ENCODE measurements around the gene AGPAT3. TPM values are rescaled to one million over a fixed set of nuclear protein-coding genes. Genes with fewer than 3 reads are reported as not detected.
A peak's percentile ranks its signal among the peaks of the same experiment; 100 is the strongest.

AGPAT3 gene
- total and polyA plus RNA-seq, 2 experiments from 2014 or later, result 41.0 to 51.2 TPM

DNA sequence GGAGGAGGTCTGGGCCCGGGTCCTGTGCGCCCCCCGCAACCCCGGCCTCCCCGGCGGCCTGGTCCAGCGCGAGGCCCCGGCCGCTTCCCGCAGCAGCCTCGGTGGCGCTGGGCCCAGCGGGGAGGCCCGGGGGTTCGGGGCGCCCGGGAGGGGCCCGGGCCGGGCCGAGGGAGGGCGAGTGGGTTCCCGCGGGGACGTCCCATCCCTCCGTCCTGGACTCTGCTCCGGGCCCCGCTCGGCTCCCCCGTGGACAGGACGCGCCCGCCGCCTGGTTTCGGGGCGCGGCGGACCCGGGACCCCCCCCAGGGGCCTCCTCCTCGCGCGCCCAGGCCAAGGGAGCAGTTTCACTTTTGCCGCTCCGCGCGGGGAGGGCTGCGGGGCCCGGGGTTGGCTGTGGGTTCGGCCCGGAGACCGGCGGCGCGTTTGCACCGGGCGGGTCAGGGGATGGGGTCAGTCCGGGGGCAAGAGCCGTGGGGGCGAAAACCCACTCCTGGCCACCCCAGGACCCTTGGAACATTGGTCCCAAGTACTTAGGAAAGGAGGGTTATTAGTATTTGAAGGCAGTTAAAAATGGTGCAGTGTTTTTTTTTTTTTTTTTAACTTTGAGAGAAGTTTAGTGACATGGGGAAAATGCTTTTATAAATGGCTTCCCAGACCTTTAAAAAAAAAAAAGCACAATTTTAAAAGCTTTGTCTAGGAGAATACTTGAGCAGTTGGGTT is 677 bp downstream of the AGPAT3 start:
- H3K27ac ChIP-seq, result peak overlapping the region; percentile 95
- H3K9me3 ChIP-seq (ENCODE audit: low read depth), result no peaks in the 10 kb centered on the region
- WGBS (ENCODE audit: low lambda C conversion rate, missing lambda C conversion rate), result 7% methylated on average over 2 of the region's 59 CpGs
- peak overlapping the region; percentile 87 for H3K4me2 ChIP-seq
- TF ChIP-seq EZH2 (IDR thresholded peaks at IDR 0.05; ENCODE audit: borderline replicate concordance), result no peak
- no peak for TF ChIP-seq EZH2phosphoT487 (IDR thresholded peaks at IDR 0.05; ENCODE audit: low read depth, severe bottlenecking, unreplicated experiment)
- TF ChIP-seq, protein P1, sequence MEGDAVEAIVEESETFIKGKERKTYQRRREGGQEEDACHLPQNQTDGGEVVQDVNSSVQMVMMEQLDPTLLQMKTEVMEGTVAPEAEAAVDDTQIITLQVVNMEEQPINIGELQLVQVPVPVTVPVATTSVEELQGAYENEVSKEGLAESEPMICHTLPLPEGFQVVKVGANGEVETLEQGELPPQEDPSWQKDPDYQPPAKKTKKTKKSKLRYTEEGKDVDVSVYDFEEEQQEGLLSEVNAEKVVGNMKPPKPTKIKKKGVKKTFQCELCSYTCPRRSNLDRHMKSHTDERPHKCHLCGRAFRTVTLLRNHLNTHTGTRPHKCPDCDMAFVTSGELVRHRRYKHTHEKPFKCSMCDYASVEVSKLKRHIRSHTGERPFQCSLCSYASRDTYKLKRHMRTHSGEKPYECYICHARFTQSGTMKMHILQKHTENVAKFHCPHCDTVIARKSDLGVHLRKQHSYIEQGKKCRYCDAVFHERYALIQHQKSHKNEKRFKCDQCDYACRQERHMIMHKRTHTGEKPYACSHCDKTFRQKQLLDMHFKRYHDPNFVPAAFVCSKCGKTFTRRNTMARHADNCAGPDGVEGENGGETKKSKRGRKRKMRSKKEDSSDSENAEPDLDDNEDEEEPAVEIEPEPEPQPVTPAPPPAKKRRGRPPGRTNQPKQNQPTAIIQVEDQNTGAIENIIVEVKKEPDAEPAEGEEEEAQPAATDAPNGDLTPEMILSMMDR (IDR thresholded peaks at IDR 0.05; ENCODE audit: poor library complexity), result no peak
- DNase-seq (ENCODE audit: low spot score), result peak; percentile 65
- H3K27me3 ChIP-seq, result no peaks in the 10 kb centered on the region
- no peaks in the 10 kb centered on the region for H3K9me2 ChIP-seq (replicated peaks; ENCODE audit: insufficient read depth)
- H3K79me2 ChIP-seq, result peaks cover 51% of the 10 kb centered on the region
- H3K4me1 ChIP-seq (ENCODE audit: insufficient read depth), result peaks cover 23% of the 10 kb centered on the region
- peak overlapping the region; percentile 91 for H3K4me3 ChIP-seq
- H3K36me3 ChIP-seq (replicated peaks; ENCODE audit: insufficient read depth, low read depth), result no peaks in the 10 kb centered on the region
- H2AFZ ChIP-seq, result peak overlapping the region; percentile 60
- peaks cover 23% of the 10 kb centered on the region for H4K20me1 ChIP-seq (ENCODE audit: insufficient read depth, poor library complexity, severe bottlenecking)

DNA sequence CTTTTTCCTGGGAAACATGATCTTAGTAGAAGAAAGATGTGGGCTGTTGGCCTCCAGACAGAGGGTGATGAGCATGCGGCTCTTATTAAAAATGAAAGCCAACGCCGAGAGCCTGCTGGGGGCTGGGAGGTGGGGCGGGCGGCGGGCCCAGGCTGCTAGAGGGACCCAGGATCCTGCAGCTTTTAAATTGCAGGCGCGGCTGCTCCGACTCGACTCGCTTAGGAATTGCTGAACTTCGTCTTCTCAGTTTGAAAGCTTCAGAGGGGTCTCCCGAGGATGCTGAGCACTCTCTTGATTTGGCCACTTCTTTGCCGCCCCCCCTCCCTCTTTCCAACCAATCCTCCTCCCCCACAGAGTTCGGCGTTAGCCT is 1.2 kb downstream of the AGPAT3 start:
- Histone ChIP-seq H3K27ac (peak overlapping the region; percentile 95), H3K79me2 (peaks cover 57% of the 10 kb centered on the region), H3K4me1 (ENCODE audit: insufficient read depth) (peaks cover 23% of the 10 kb centered on the region), H3K36me3 (replicated peaks; ENCODE audit: insufficient read depth, low read depth) (no peaks in the 10 kb centered on the region), H3K9me3 (ENCODE audit: low read depth) (no peaks in the 10 kb centered on the region), H3K27me3 (no peaks in the 10 kb centered on the region), H3K4me3 (peak overlapping the region; percentile 91), H4K20me1 (ENCODE audit: insufficient read depth, poor library complexity, severe bottlenecking) (peaks cover 27% of the 10 kb centered on the region), H2AFZ (no peak overlapping the region), H3K4me2 (peak overlapping the region; percentile 87), H3K9me2 (replicated peaks; ENCODE audit: insufficient read depth) (no peaks in the 10 kb centered on the region)
- no peak for TF ChIP-seq EZH2phosphoT487 (IDR thresholded peaks at IDR 0.05; ENCODE audit: low read depth, severe bottlenecking, unreplicated experiment)
- no peak for TF ChIP-seq EZH2 (IDR thresholded peaks at IDR 0.05; ENCODE audit: borderline replicate concordance)
- TF ChIP-seq, protein P1 (IDR thresholded peaks at IDR 0.05; ENCODE audit: poor library complexity), result no peak
- DNase-seq (ENCODE audit: low spot score), result peak; percentile 75
- WGBS (ENCODE audit: low lambda C conversion rate, missing lambda C conversion rate), result 7% methylated on average over 6 of the region's 16 CpGs

DNA sequence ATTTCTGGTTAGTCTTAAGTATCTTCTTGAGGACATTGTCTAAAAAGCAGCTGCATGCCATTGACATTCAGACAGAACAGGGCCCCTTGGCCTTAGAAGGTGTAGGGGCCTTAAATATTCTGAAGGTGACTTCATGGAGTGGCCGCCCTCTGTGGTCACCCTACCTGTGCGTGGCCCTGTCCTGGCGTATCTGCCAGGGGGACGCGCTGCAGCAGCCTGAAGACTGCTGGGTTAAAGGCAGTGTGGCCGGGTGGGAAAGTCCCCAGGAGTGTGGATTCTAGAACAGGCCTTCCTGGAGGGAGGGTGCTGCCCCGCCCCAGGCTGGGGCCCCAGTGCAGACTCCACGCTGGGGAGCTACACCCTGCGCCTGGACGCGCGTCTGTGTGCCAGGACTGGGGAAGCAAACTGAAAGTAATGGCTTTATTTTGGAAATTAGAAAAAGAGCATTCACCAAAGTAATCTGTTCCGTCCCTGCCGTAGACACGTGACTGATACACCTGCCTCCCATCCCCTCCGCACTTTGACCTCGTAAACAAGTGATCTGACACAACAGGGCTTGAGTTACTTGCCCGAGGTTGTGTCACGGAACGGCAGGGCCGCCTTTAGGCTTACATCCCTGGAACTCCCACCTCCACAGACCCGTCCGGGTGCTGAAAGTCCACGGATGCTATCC is 1.8 kb downstream of the AGPAT3 start:
- H2AFZ ChIP-seq, result no peak overlapping the region
- H3K4me1 ChIP-seq (ENCODE audit: insufficient read depth), result peaks cover 23% of the 10 kb centered on the region
- peaks cover 31% of the 10 kb centered on the region for H4K20me1 ChIP-seq (ENCODE audit: insufficient read depth, poor library complexity, severe bottlenecking)
- 42% methylated on average over 23 of the region's 24 CpGs for WGBS (ENCODE audit: low lambda C conversion rate, missing lambda C conversion rate)
- H3K4me3 ChIP-seq, result peak overlapping the region; percentile 91
- H3K27me3 ChIP-seq, result no peaks in the 10 kb centered on the region
- H3K27ac ChIP-seq, result peak overlapping the region; percentile 95
- no peaks in the 10 kb centered on the region for H3K9me2 ChIP-seq (replicated peaks; ENCODE audit: insufficient read depth)
- H3K9me3 ChIP-seq (ENCODE audit: low read depth), result no peaks in the 10 kb centered on the region
- peak; percentile 80 for DNase-seq (ENCODE audit: low spot score)
- H3K4me2 ChIP-seq, result peak overlapping the region; percentile 87
- TF ChIP-seq EZH2 (IDR thresholded peaks at IDR 0.05; ENCODE audit: borderline replicate concordance), result no peak
- TF ChIP-seq EZH2phosphoT487 (IDR thresholded peaks at IDR 0.05; ENCODE audit: low read depth, severe bottlenecking, unreplicated experiment), result no peak
- TF ChIP-seq, protein P1 (IDR thresholded peaks at IDR 0.05; ENCODE audit: poor library complexity), result no peak
- H3K79me2 ChIP-seq, result peaks cover 62% of the 10 kb centered on the region
- no peaks in the 10 kb centered on the region for H3K36me3 ChIP-seq (replicated peaks; ENCODE audit: insufficient read depth, low read depth)

Measured in hepatocyte (in vitro differentiated cells).